KOPT-K1 (cell line): Measurements from ENCODE around the gene AKR1C1.
"Not testable (repeated sequence)": the region's sequence is repeated elsewhere in the genome, so short reads cannot be mapped to it uniquely, and the experiment has no call there.

Source experiments
- H3K27ac ChIP-seq: fragments of 200-600 bp; sonication (generic); 2 replicates; pipeline ENCODE4 v1.5.1; 2016; ENCODE audit warnings: antibody characterized with exemption, mild to moderate bottlenecking, low read depth, low read length; ENCODE audit not compliant: poor library complexity, severe bottlenecking
- H3K36me3 ChIP-seq: fragments of 200-600 bp; sonication (generic); 2 replicates; pipeline ENCODE4 v1.5.1; 2017; ENCODE audit warnings: antibody characterized with exemption, mild to moderate bottlenecking, low read length, moderate library complexity; ENCODE audit not compliant: insufficient read depth
- H3K9me3 ChIP-seq: fragments of 200-600 bp; sonication (generic); 2 replicates; pipeline ENCODE4 v1.5.1; 2017; ENCODE audit warnings: antibody characterized with exemption, low read length, mild to moderate bottlenecking; ENCODE audit not compliant: insufficient read depth, poor library complexity, severe bottlenecking

Gene AKR1C1

DNA sequence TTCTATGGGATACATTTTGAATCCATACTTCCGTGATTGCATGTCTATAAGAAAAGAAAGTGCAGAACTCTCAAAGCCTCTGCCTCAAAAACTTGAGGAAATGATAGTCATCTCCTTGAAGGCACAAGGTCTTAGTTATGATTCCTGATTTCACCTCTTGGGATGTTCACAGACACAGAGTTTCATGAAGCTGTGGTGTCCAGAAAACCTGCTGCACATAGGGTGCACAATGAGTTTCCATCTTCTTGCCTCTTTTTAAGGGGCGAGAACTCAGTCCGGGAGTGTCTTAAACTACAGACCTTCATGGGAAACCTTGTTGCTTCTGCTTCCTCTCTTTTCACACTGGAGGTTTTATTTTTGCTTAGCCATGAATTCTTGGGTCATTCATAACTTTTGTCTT lies 4.0 kb downstream of the AKR1C1 start:
- H3K36me3 ChIP-seq, H3K9me3 ChIP-seq, H3K27ac ChIP-seq: not testable (repeated sequence)

DNA sequence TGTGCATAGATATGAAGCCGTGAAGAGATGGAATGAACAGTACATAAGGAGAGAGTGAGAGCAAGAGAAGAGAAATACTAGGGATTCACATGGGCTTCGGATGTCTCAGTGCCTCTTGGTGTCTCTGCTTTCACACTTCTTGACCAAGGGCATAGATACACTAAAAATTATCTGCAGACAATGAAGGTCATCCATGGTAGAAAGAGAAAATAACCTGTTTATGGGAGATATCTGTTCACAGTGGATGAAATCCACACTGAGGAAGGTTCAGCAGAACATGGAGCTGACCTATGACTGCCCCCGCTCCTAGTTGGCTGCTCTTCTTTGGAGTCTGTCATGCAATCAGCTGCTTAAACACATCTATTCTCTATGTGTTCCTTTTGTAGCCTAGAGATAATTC lies 6.1 kb downstream of the AKR1C1 start:
- not testable (repeated sequence) for H3K36me3 ChIP-seq, H3K9me3 ChIP-seq, H3K27ac ChIP-seq

DNA sequence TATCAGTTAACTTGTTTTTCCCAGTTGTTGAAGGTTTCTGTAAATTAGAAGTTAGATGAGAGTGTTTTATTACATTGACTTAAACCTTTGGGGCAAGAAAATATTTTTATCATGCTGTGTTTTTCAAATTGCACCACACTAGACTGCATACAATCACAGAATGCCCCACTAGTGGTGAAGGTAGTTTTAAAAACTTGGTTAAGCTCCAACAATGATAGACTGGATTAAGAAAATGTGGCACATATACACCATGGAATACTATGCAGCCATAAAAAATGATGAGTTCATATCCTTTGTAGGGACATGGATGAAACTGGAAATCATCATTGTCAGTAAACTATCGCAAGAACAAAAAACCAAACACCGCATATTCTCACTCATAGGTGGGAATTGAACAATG lies 7.1 kb downstream of the AKR1C1 start:
- not testable (repeated sequence) for H3K27ac ChIP-seq, H3K36me3 ChIP-seq, H3K9me3 ChIP-seq

DNA sequence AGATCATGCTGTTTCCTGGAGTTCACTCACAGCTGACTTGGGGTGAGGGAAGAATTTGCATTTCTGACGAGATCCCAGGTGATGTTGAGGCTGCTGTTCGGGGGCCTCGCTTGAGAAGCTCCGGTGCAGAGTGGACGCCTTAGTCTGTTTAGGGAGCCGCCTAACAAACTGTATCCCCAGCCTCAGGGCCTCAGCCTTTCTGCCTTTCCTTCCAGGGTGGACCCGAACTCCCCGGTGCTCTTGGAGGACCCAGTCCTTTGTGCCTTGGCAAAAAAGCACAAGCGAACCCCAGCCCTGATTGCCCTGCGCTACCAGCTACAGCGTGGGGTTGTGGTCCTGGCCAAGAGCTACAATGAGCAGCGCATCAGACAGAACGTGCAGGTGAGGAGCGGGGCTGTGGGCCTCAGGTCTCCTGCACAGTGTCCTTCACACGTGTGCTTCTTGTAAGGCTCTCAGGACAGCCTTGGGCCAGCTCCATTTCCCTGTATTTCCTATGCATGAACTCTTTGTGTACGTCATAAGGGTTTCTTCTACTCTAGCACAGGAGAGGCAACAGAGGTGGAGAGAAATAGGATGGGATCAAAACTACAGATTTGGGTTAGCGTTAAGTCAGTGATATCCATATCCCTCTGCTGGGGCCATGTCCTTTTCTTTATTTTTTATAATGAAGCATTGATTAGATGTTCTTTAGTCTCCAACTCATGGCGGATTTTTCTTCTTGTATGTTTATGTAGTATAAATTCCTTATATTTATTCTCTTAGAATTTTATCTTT lies 9.3 kb downstream of the AKR1C1 start:
- not testable (repeated sequence) for H3K36me3 ChIP-seq, H3K9me3 ChIP-seq, H3K27ac ChIP-seq

DNA sequence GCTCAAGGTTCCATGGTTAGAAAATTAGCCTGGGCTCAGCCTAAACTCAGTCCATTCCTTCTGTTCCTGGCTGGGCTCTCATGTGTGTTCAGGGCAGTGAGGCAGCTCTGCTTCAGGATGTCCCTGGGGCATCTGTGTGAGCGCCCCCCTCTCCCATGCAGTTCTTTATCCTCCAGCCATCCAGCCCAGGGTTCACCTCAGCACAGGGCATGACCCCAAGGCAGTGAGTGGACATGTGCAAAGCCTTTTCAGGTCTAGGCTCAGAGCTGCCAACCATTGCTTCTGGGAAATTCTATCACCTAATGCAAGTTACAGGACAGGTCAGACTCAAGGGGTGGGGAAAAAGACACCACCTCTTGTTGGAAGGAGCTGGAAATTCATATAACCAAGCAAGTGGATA lies 10.1 kb downstream of the AKR1C1 start:
- H3K36me3 ChIP-seq, H3K27ac ChIP-seq, H3K9me3 ChIP-seq: not testable (repeated sequence)

GRCh38 chr10:4974400-4974799 lies 11.2 kb downstream of the AKR1C1 start:
- not testable (repeated sequence) for H3K9me3 ChIP-seq, H3K27ac ChIP-seq, H3K36me3 ChIP-seq

DNA sequence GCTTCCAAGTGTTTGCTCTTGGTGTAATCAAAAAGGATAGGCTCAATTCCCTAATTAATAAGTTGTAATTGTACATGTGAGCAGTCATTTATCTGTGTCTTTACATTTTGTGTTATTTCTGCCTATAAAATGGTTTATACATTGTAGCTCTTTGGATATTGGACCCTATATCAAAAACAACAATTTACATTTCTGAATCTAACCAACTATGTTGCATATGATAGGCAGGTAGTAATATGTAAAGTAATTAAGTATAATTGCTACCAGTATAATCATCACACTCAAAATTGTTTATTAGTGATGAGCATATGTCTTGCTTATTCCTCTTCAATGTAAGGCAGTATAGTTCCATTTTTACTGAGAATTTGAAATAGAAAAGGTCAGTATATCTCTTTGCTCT lies 13.8 kb downstream of the AKR1C1 start:
- H3K27ac ChIP-seq = no peak overlapping the region
- H3K9me3 ChIP-seq = no peaks in the 10 kb centered on the region
- H3K36me3 ChIP-seq = no peaks in the 10 kb centered on the region

DNA sequence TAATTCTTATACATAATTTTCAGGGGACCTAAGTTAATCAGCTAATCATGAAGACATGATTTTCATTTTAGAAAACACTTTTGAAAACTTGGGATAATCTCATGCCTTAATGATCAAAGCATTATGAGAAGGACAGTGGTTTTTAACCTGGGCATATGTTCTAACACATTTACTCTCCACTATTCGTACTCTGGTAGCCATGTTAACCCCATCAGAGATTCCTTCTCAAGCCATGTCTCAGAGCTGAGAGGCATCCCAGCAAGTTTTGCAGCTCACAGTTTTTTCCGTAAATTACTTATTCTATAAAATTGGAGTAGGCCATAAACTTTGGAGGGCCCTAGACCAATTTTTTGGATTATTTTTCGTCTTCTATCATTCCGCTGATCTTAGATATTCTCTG lies 15.7 kb downstream of the AKR1C1 start:
- no peaks in the 10 kb centered on the region for H3K9me3 ChIP-seq
- H3K36me3 ChIP-seq = no peaks in the 10 kb centered on the region
- no peak overlapping the region for H3K27ac ChIP-seq

GRCh38 chr10:4980793-4981192 lies 17.6 kb downstream of the AKR1C1 start:
- H3K36me3 ChIP-seq = no peaks in the 10 kb centered on the region
- no peak overlapping the region for H3K27ac ChIP-seq

GRCh38 chr10:4981722-4982471 lies 18.7 kb downstream of the AKR1C1 start:
- Histone ChIP-seq H3K9me3 (no peaks in the 10 kb centered on the region), H3K36me3 (no peaks in the 10 kb centered on the region), H3K27ac (no peak overlapping the region)

More at GRCh38 chr10:4980793-4981192, 17.6 kb downstream of the AKR1C1 start:
- no peaks in the 10 kb centered on the region for H3K9me3 ChIP-seq

GRCh38 chr10:4982764-4983226 lies 19.6 kb downstream of the AKR1C1 start:
- no peaks in the 10 kb centered on the region for H3K9me3 ChIP-seq
- no peaks in the 10 kb centered on the region for H3K36me3 ChIP-seq
- H3K27ac ChIP-seq = no peak overlapping the region

DNA sequence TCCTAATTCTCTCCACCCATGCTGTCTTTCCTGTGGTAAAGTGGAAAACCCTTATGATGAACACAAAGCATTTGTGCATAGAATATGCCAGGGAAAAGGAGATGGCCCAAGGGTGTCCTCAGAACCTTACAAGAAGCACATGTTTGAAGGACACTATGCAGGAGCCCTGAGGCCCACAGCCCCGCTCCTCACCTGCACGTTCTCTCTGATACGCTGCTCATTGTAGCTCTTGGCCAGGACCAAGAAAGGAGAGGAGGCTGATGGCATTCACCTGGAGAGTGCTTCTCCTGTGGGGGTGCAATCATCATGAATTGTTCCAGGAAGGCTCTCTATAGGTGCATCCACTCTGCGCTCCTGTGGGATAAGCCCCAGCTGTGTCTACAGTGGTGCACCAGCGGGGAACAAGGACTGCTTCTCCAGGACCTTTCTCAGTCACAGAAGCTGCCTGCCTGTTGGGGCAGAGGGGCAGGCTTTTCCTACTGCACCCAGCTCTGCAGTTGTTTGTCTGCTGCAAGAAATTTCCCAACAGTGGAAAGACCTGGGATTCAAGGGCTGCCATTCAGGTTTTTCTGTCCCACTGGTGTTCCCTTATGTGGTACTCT lies 20.5 kb downstream of the AKR1C1 start:
- no peak overlapping the region for H3K27ac ChIP-seq
- H3K9me3 ChIP-seq = no peaks in the 10 kb centered on the region
- H3K36me3 ChIP-seq = no peaks in the 10 kb centered on the region

DNA sequence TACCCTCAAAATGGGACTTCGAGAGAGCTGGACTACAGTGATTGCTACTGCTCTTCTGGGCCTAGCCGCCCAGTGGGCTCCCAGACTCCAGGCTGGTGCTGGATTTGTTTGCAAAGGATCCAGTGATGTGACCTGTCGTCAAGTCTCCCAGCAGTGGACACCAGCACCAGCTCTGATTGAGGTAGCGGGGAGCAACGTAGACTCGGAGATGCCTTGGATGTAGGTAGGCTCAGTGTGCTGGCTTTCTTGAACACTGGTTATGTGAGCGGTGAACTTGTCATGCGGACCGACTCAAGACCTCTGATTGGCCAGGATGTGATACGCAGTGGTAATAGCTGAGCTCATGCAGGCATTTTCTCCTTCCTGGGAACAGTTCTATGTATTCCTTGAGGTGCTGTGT lies 21.0 kb downstream of the AKR1C1 start:
- Histone ChIP-seq H3K27ac (no peak overlapping the region), H3K9me3 (no peaks in the 10 kb centered on the region), H3K36me3 (no peaks in the 10 kb centered on the region)

DNA sequence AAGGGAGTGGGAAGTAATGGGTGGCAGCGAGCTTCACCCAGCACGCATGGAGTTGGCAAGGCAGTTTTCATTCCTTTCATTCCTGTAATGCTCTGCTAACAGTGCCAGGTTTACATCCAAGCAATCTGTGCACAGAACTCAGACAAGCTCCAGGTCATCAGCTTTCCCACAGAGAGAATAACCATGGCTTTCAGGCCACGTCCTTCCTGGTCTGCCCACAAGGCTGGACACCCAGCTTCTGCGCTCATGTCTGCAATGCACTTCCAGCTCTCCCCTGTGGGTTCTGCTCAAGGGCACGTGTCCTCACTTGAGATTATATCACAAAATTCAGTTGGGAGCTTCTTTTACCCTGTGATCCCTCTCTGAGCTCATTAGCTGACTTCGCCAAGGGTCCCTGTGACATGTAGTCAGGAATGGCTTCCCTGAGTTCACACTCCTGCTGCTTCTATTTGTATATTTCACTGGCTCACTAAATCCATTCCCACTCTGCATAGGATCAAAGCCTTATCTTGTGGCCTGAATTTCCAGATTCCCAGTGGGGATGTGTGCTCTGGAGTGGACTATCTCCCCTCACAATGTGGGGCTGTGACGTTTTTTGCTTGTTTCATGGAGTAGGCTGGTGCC lies 21.9 kb downstream of the AKR1C1 start:
- no peaks in the 10 kb centered on the region for H3K9me3 ChIP-seq
- no peak overlapping the region for H3K27ac ChIP-seq
- no peaks in the 10 kb centered on the region for H3K36me3 ChIP-seq

DNA sequence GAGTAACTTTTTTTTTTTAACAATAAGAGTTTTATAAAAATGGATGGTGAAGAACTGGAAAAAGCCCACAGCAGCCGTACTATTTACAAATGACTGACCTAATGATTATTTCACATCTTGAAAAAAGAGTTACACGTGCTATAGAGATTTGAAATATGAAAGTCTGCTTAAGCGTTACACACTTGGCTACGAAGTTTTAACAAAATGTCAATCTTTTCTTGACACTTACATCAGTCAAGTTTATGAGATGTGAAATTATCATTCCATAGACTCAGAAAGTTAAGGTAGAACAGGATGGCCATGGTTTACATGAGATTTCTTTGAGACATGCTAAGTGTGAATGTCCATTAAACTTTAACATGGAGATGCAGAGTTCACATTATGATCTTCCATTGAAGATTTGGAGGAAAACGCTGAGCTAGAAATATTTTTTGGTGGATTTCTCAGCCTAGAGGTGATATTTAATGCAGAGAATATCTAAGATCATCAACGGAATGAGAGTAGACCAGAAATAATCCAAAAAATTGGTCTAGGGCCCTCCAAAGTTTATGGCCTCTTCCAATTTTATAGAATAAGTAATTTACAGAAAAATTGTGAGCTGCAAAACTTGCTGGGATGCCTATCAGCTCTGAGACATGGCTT lies 24.9 kb downstream of the AKR1C1 start:
- not testable (repeated sequence) for H3K27ac ChIP-seq, H3K9me3 ChIP-seq, H3K36me3 ChIP-seq
